Lower leg skin (tissue), 4 donors: ENCODE results near the gene CMTM4. TPM values are rescaled to one million over a fixed set of nuclear protein-coding genes. Genes with fewer than 3 reads are reported as not detected.

Experiments used
- DNase-seq, 2 donors: peaks; one replicate each; pipeline ENCODE4 v3.0.0-alpha.2; 2019; ENCODE audit warnings: low spot score in 2 of 2
- H3K4me3 ChIP-seq: fragments of 200-600 bp; sonication (generic); 2 replicates; pipeline ENCODE4 v1.5.1; 2017; ENCODE audit warnings: mild to moderate bottlenecking, low read depth; ENCODE audit not compliant: poor library complexity, severe bottlenecking
- CTCF ChIP-seq, 3 donors: fragments of 450-650 bp; IDR thresholded peaks; one replicate each; pipeline ENCODE4 v1.5.1; 2016; ENCODE audit warnings: antibody characterized with exemption in 3 of 3, mild to moderate bottlenecking in 3 of 3, moderate library complexity in 2 of 3
- POLR2A ChIP-seq, 2 donors: fragments of 450-650 bp; IDR thresholded peaks; one replicate each; pipeline ENCODE4 v1.6.1; 2016 to 2017; ENCODE audit warnings: antibody characterized with exemption in 2 of 2, mild to moderate bottlenecking in 1 of 2, moderate library complexity in 1 of 2
- WGBS, 2 donors: methylation state at CpG; one replicate each; pipeline ENCODE4 v1.1.5; 2018; 5-methylcytosine and 5-hydroxymethylcytosine counted together
- intact Hi-C: fragments of 100-400 bp; cut with DNase I; formaldehyde crosslinking; loops from one replicate; pipeline ENCODE4 v1.15.0; 2023; ENCODE audit warnings: low total_unique reads
- total RNA-seq, 4 donors: library from RNA; depleted of rRNA; stranded (reverse); fragments of >200 nt; gene quantifications; one replicate each; pipeline ENCODE4 v1.1.0, GENCODE V29; 2016

CMTM4 gene
- total RNA-seq, 4 donors from 2014 or later, result 11.1 to 30.2 (median 22.5) TPM

- H3K4me3 ChIP-seq, result peak overlapping the region; percentile 58
- peak; percentile 38 to 91 for DNase-seq
- intact Hi-C loops, result no loop called here
- TF ChIP-seq POLR2A (IDR thresholded peaks at IDR 0.05) (no peak), CTCF (IDR thresholded peaks at IDR 0.05) (no peak)
- 0 to 2% methylated on average over 4 to 67 of the region's 91 CpGs for WGBS, 2 donors
Measured at GRCh38 chr16:66695935-66696668, 441 bp downstream of the CMTM4 start.

GRCh38 chr16:66695471-66695934 is 1.0 kb downstream of the CMTM4 start:
- intact Hi-C loops, result no loop called here
- 35 to 40% methylated on average over 4 to 8 of the region's 8 CpGs for WGBS, 2 donors
- TF ChIP-seq POLR2A (IDR thresholded peaks at IDR 0.05), result no peak
- TF ChIP-seq CTCF (IDR thresholded peaks at IDR 0.05), result no peak
- no peak for DNase-seq
- peak overlapping the region; percentile 58 for H3K4me3 ChIP-seq

GRCh38 chr16:66693149-66693548 is 3.4 kb downstream of the CMTM4 start:
- intact Hi-C loops, result no loop called here

GRCh38 chr16:66692341-66692740 is 4.2 kb downstream of the CMTM4 start:
- intact Hi-C loops, result no loop called here
- no peak for DNase-seq
- TF ChIP-seq CTCF (IDR thresholded peaks at IDR 0.05) (no peak), POLR2A (IDR thresholded peaks at IDR 0.05) (no peak)
- WGBS, 2 donors, result 55 to 70% methylated on average over 6 of the region's 6 CpGs
- no peak overlapping the region for H3K4me3 ChIP-seq

More at GRCh38 chr16:66693149-66693548, 3.4 kb downstream of the CMTM4 start:
- no peak for DNase-seq
- H3K4me3 ChIP-seq, result no peak overlapping the region
- no peak for TF ChIP-seq CTCF (IDR thresholded peaks at IDR 0.05)
- no peak for TF ChIP-seq POLR2A (IDR thresholded peaks at IDR 0.05)
- WGBS, 2 donors, result 90 to 94% methylated on average over 4 of the region's 4 CpGs

GRCh38 chr16:66691234-66691633 is 5.3 kb downstream of the CMTM4 start:
- no peak overlapping the region for H3K4me3 ChIP-seq
- intact Hi-C loops, result no loop called here
- DNase-seq, result no peak
- WGBS, 2 donors, result 78 to 84% methylated on average over 6 of the region's 6 CpGs
- TF ChIP-seq POLR2A (IDR thresholded peaks at IDR 0.05), result no peak
- no peak for TF ChIP-seq CTCF (IDR thresholded peaks at IDR 0.05)
